Measurements from ENCODE around the gene TSSC4.
"Not testable (repeated sequence)": the region's sequence is repeated elsewhere in the genome, so short reads cannot be mapped to it uniquely, and the experiment has no call there.

Gene TSSC4

GRCh38 chr11:2400069-2400761, at the start of gene TSSC4:
Gene TSSC4, plus strand, starts transcription at chr11:2400750. Its CDS starts 1,884 bp downstream, at chr11:2402634.
- DNase-seq (ENCODE audit: low read depth) = peak; percentile 98

GRCh38 chr11:2351701-2352100, 48.8 kb upstream of the TSSC4 start:
- DNase-seq (ENCODE audit: low read depth) = no peak

GRCh38 chr11:2352420-2352819, 48.1 kb upstream of the TSSC4 start:
- no peak for DNase-seq (ENCODE audit: low read depth)

GRCh38 chr11:2355000-2355644, 45.4 kb upstream of the TSSC4 start:
- no peak for DNase-seq (ENCODE audit: low read depth)

- DNase-seq (ENCODE audit: low read depth) = no peak
Measured at GRCh38 chr11:2357246-2357645, 43.3 kb upstream of the TSSC4 start.

- not testable (repeated sequence) for DNase-seq (ENCODE audit: low read depth)
Measured at GRCh38 chr11:2357651-2358050, 42.9 kb upstream of the TSSC4 start.

- DNase-seq (ENCODE audit: low read depth) = no peak
Measured at GRCh38 chr11:2358754-2359442, 41.7 kb upstream of the TSSC4 start.

GRCh38 chr11:2359557-2359956, 41.0 kb upstream of the TSSC4 start:
- DNase-seq (ENCODE audit: low read depth) = no peak

GRCh38 chr11:2360081-2360642, 40.4 kb upstream of the TSSC4 start:
- no peak for DNase-seq (ENCODE audit: low read depth)

- DNase-seq (ENCODE audit: low read depth) = no peak
Measured at GRCh38 chr11:2361565-2361964, 39.0 kb upstream of the TSSC4 start.

- DNase-seq (ENCODE audit: low read depth) = no peak
Measured at GRCh38 chr11:2362414-2362813, 38.1 kb upstream of the TSSC4 start.

- DNase-seq (ENCODE audit: low read depth) = no peak
Measured at GRCh38 chr11:2363130-2363529, 37.4 kb upstream of the TSSC4 start.

GRCh38 chr11:2363577-2364370, 36.8 kb upstream of the TSSC4 start:
- no peak for DNase-seq (ENCODE audit: low read depth)

GRCh38 chr11:2364386-2364785, 36.2 kb upstream of the TSSC4 start:
- DNase-seq (ENCODE audit: low read depth) = not testable (repeated sequence)

GRCh38 chr11:2365571-2366210, 34.9 kb upstream of the TSSC4 start:
- DNase-seq (ENCODE audit: low read depth) = no peak

GRCh38 chr11:2366276-2366675, 34.3 kb upstream of the TSSC4 start:
- no peak for DNase-seq (ENCODE audit: low read depth)

GRCh38 chr11:2366733-2367132, 33.8 kb upstream of the TSSC4 start:
- DNase-seq (ENCODE audit: low read depth) = no peak

GRCh38 chr11:2367266-2368160, 33.0 kb upstream of the TSSC4 start:
- no peak for DNase-seq (ENCODE audit: low read depth)

- DNase-seq (ENCODE audit: low read depth) = no peak
Measured at GRCh38 chr11:2368178-2368850, 32.2 kb upstream of the TSSC4 start.

- no peak for DNase-seq (ENCODE audit: low read depth)
Measured at GRCh38 chr11:2368851-2369180, 31.7 kb upstream of the TSSC4 start.
